H9 (cell line): ENCODE measurements around the gene NFS1. TPM values are rescaled to one million over a fixed set of nuclear protein-coding genes. Genes with fewer than 3 reads are reported as not detected.

Experiments used
- DNase-seq: peaks from one replicate; pipeline ENCODE4 v3.0.0-alpha.2; 2017
- H2AFZ ChIP-seq: one replicate; pipeline ENCODE4 v1.6.1; 2013; ENCODE audit warnings: mild to moderate bottlenecking, low read length, control low read depth, moderate library complexity
- H2AK5ac ChIP-seq: 2 replicates; pipeline ENCODE4 v1.6.1; 2013; ENCODE audit warnings: low read length, control low read depth, mixed read lengths; ENCODE audit not compliant: insufficient read length
- H2BK120ac ChIP-seq: one replicate; pipeline ENCODE4 v1.6.1; 2013; ENCODE audit warnings: low read depth, mild to moderate bottlenecking, low read length, control low read depth, inconsistent platforms; ENCODE audit not compliant: poor library complexity, severe bottlenecking
- H2BK12ac ChIP-seq: 2 replicates; pipeline ENCODE4 v1.6.1; 2013; ENCODE audit warnings: low read length, control low read depth, mixed read lengths, low read depth; ENCODE audit not compliant: insufficient read length
- H2BK15ac ChIP-seq: 2 replicates; pipeline ENCODE4 v1.6.1; 2013; ENCODE audit warnings: low read depth, low read length, control low read depth
- H2BK20ac ChIP-seq: one replicate; pipeline ENCODE4 v1.6.1; 2013; ENCODE audit warnings: low read depth, mild to moderate bottlenecking, low read length, control low read depth, inconsistent platforms; ENCODE audit not compliant: poor library complexity, severe bottlenecking
- H2BK5ac ChIP-seq: 2 replicates; pipeline ENCODE4 v1.6.1; 2013; ENCODE audit warnings: low read length, control low read depth, mixed read lengths; ENCODE audit not compliant: insufficient read length
- H3K14ac ChIP-seq: 2 replicates; pipeline ENCODE4 v1.6.1; 2013; ENCODE audit warnings: low read length, control low read depth; ENCODE audit not compliant: insufficient read depth
- H3K18ac ChIP-seq: 2 replicates; pipeline ENCODE4 v1.6.1; 2013; ENCODE audit warnings: low read depth, mild to moderate bottlenecking, mixed read lengths, low read length, control low read depth; ENCODE audit not compliant: insufficient read length
- H3K23ac ChIP-seq: 2 replicates; pipeline ENCODE4 v1.6.1; 2013; ENCODE audit warnings: low read length, control low read depth, mixed read lengths, low read depth; ENCODE audit not compliant: insufficient read length
- H3K23me2 ChIP-seq: 2 replicates; pipeline ENCODE4 v1.6.1; 2013; ENCODE audit warnings: low read depth, mild to moderate bottlenecking, mixed read lengths, low read length, control low read depth; ENCODE audit not compliant: insufficient read length, poor library complexity, severe bottlenecking
- H3K27ac ChIP-seq: 2 replicates; pipeline ENCODE4 v1.5.1; 2013; ENCODE audit warnings: low read length, control low read depth, mixed read lengths, low read depth; ENCODE audit not compliant: insufficient read length
- H3K27me3 ChIP-seq: 2 replicates; pipeline ENCODE4 v1.6.1; 2013; ENCODE audit warnings: low read length, control low read depth, inconsistent platforms; ENCODE audit not compliant: insufficient read depth
- H3K4ac ChIP-seq: 2 replicates; pipeline ENCODE4 v1.6.1; 2013; ENCODE audit warnings: low read depth, mild to moderate bottlenecking, control low read depth, inconsistent platforms, low read length, moderate library complexity
- H3K4me1 ChIP-seq: 2 replicates; pipeline ENCODE4 v1.6.1; 2013; ENCODE audit warnings: low read length, control low read depth, inconsistent platforms; ENCODE audit not compliant: insufficient read depth
- H3K4me2 ChIP-seq: 2 replicates; pipeline ENCODE4 v1.6.1; 2013; ENCODE audit warnings: low read length, control low read depth, mixed read lengths; ENCODE audit not compliant: insufficient read length, insufficient read depth
- H3K56ac ChIP-seq: 2 replicates; pipeline ENCODE4 v1.6.1; 2013; ENCODE audit warnings: low read depth, mild to moderate bottlenecking, mixed read lengths, low read length, control low read depth; ENCODE audit not compliant: insufficient read length
- H3K79me1 ChIP-seq: 2 replicates; pipeline ENCODE4 v1.6.1; 2013; ENCODE audit warnings: low read depth, mild to moderate bottlenecking, moderate library complexity, low read length, control low read depth, inconsistent platforms; ENCODE audit not compliant: insufficient read depth, poor library complexity, severe bottlenecking
- H3K79me2 ChIP-seq: 2 replicates; pipeline ENCODE4 v1.6.1; 2013; ENCODE audit warnings: low read length, control low read depth, inconsistent platforms; ENCODE audit not compliant: insufficient read depth
- H3K9ac ChIP-seq: 2 replicates; pipeline ENCODE4 v1.6.1; 2013; ENCODE audit warnings: low read length, control low read depth, mixed read lengths; ENCODE audit not compliant: insufficient read length; ENCODE audit errors: extremely low read depth
- H3K9me3 ChIP-seq: one replicate; pipeline ENCODE4 v1.6.1; 2013; ENCODE audit warnings: low read depth, low read length, inconsistent platforms; ENCODE audit not compliant: control insufficient read depth
- H3T11ph ChIP-seq: one replicate; pipeline ENCODE4 v1.6.1; 2013; ENCODE audit warnings: mild to moderate bottlenecking, low read length, control low read depth, inconsistent platforms
- H4K20me1 ChIP-seq: one replicate; pipeline ENCODE4 v1.6.1; 2013; ENCODE audit not compliant: control insufficient read depth, insufficient read length, insufficient read depth
- H4K5ac ChIP-seq: 2 replicates; pipeline ENCODE4 v1.6.1; 2013; ENCODE audit warnings: low read depth, mild to moderate bottlenecking, mixed read lengths, low read length, control low read depth; ENCODE audit not compliant: insufficient read length
- H4K8ac ChIP-seq: replicated peaks from 2 replicates; pipeline ENCODE4 v1.6.1; 2013; ENCODE audit warnings: low read length, control low read depth, mixed read lengths, low read depth; ENCODE audit not compliant: insufficient read length
- H4K91ac ChIP-seq: 2 replicates; pipeline ENCODE4 v1.6.1; 2013; ENCODE audit warnings: low read depth, mild to moderate bottlenecking, moderate library complexity, mixed read lengths, low read length, control low read depth; ENCODE audit not compliant: insufficient read length
- H3K27ac Mint-ChIP-seq, 3 experiments: 2 replicates in 2 of 3; 3 replicates in 1 of 3; pipeline ENCODE4 v1.8.0; 2020 to 2021; ENCODE audit warnings: mixed read lengths in 3 of 3, mild to moderate bottlenecking in 1 of 3, moderate library complexity in 1 of 3
- H3K27me3 Mint-ChIP-seq: 2 replicates; pipeline ENCODE4 v1.8.0; 2021; ENCODE audit warnings: low read depth, mild to moderate bottlenecking, moderate library complexity, mixed read lengths
- H3K36me3 Mint-ChIP-seq, 3 experiments: 2 replicates in 2 of 3; 3 replicates in 1 of 3; pipeline ENCODE4 v1.8.0; 2020 to 2021; ENCODE audit warnings: low read depth in 3 of 3, mixed read lengths in 3 of 3; ENCODE audit not compliant: insufficient read depth in 1 of 3
- H3K4me1 Mint-ChIP-seq, 2 experiments: 2 replicates each; pipeline ENCODE4 v1.8.0; 2020; ENCODE audit warnings: mixed read lengths in 2 of 2
- H3K4me3 Mint-ChIP-seq, 2 experiments: 2 replicates in 1 of 2; 3 replicates in 1 of 2; pipeline ENCODE4 v1.8.0; 2020 to 2021; ENCODE audit warnings: mild to moderate bottlenecking in 2 of 2, mixed read lengths in 2 of 2, moderate library complexity in 1 of 2
- H3K9me3 Mint-ChIP-seq, 2 experiments: 2 replicates in 1 of 2; 3 replicates in 1 of 2; pipeline ENCODE4 v1.8.0; 2020; ENCODE audit warnings: mild to moderate bottlenecking in 2 of 2, mixed read lengths in 2 of 2, moderate library complexity in 1 of 2
- WGBS: extraction: QIAGEN DNeasy Blood & Tissue Kit; methylation state at CpG from one replicate; pipeline ENCODE4 v1.1.7; 2013; ENCODE audit warnings: missing lambda C conversion rate, low lambda C conversion rate, mixed read lengths; ENCODE audit not compliant: insufficient read length; ENCODE audit errors: extremely low coverage; 5-methylcytosine and 5-hydroxymethylcytosine counted together
- total RNA-seq: library from RNA; stranded (reverse); gene quantifications from 2 replicates; pipeline ENCODE4 v1.2.1, GENCODE V29; 2021
- TF ChIP-seq, protein P1 (sequence below): fragments of 200-600 bp; sonication (generic); conservative IDR thresholded peaks from 3 replicates; pipeline ENCODE4 v1.8.0; 2021; ENCODE audit warnings: antibody characterized with exemption, mild to moderate bottlenecking

Gene NFS1
- total RNA-seq, 1 experiment from 2014 or later, result 26.6 TPM

- DNase-seq, result no peak
Measured at GRCh38 chr20:35669681-35670080, 29.5 kb downstream of the NFS1 start.

More at GRCh38 chr20:35669681-35670080, 29.5 kb downstream of the NFS1 start:
- Histone ChIP-seq H3K56ac (no peak overlapping the region), H3K9ac (no peak overlapping the region), H3K23me2 (no peaks in the 10 kb centered on the region), H3K79me2 (no peaks in the 10 kb centered on the region), H3K4me1 (no peaks in the 10 kb centered on the region), H4K8ac (no peak overlapping the region), H3K4me2 (no peak overlapping the region), H3K18ac (no peak overlapping the region), H3K27ac (no peak overlapping the region), H4K20me1 (no peaks in the 10 kb centered on the region), H2BK5ac (no peak overlapping the region), H3K79me1 (no peaks in the 10 kb centered on the region), H2AK5ac (no peak overlapping the region), H2BK20ac (no peak overlapping the region), H3K23ac (no peak overlapping the region), H3K9me3 (no peaks in the 10 kb centered on the region), H2AFZ (no peak overlapping the region), H4K91ac (no peak overlapping the region), H3T11ph (no peak overlapping the region), H2BK15ac (no peak overlapping the region), H2BK120ac (no peak overlapping the region), H4K5ac (no peak overlapping the region), H3K27me3 (no peaks in the 10 kb centered on the region), H2BK12ac (no peak overlapping the region), H3K14ac (no peak overlapping the region), H3K4ac (no peak overlapping the region)
- no peak overlapping the region for H3K27ac Mint-ChIP-seq
- no peaks in the 10 kb centered on the region for H3K27me3 Mint-ChIP-seq
- H3K4me3 Mint-ChIP-seq, result no peak overlapping the region
- peaks cover 3% of the 10 kb centered on the region in 2 experiments; a peak in 3 of 4 replicates for H3K4me1 Mint-ChIP-seq
- H3K36me3 Mint-ChIP-seq, result peaks cover 12 to 39% (median 36%) of the 10 kb centered on the region in 3 experiments; a peak in 6 of 7 replicates
- H3K9me3 Mint-ChIP-seq, result no peaks in the 10 kb centered on the region; a peak in 1 of 5 replicates
- TF ChIP-seq, protein P1, sequence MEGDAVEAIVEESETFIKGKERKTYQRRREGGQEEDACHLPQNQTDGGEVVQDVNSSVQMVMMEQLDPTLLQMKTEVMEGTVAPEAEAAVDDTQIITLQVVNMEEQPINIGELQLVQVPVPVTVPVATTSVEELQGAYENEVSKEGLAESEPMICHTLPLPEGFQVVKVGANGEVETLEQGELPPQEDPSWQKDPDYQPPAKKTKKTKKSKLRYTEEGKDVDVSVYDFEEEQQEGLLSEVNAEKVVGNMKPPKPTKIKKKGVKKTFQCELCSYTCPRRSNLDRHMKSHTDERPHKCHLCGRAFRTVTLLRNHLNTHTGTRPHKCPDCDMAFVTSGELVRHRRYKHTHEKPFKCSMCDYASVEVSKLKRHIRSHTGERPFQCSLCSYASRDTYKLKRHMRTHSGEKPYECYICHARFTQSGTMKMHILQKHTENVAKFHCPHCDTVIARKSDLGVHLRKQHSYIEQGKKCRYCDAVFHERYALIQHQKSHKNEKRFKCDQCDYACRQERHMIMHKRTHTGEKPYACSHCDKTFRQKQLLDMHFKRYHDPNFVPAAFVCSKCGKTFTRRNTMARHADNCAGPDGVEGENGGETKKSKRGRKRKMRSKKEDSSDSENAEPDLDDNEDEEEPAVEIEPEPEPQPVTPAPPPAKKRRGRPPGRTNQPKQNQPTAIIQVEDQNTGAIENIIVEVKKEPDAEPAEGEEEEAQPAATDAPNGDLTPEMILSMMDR, result no peak
- no CpG with 5 or more reads among the region's 1 CpG for WGBS
